A549 (cell line): ENCODE results near the gene CAPN8. TPM values are rescaled to one million over a fixed set of nuclear protein-coding genes. Genes with fewer than 3 reads are reported as not detected.

Experiments
- ATAC-seq, 2 experiments: fragments of 200-7000 bp in 1 of 2; fragments of >200 bp in 1 of 2; cut with Nextera tagmentation in 1 of 2; cut with Tn5 transposase in 1 of 2; 3 replicates each; pipeline versions ENCODE4 v1.8.0 to v1.9.1; 2018 to 2020; ENCODE audit warnings: mild to moderate bottlenecking in 1 of 2, moderate library complexity in 1 of 2
- CTCF ChIA-PET: fragments of 300-600 bp; sonication (Branson Sonifier 250); formaldehyde crosslinking; extraction: SDS; loops from one replicate; lab custom pipeline; 2021; ENCODE audit warnings: antibody characterized with exemption, inconsistent platforms; lab: Yijun Ruan, JAX
- POLR2A ChIA-PET: fragments of 350-600 bp; formaldehyde crosslinking; extraction: SDS; loops from one replicate; lab custom pipeline; 2021; ENCODE audit warnings: antibody characterized with exemption, inconsistent platforms; lab: Yijun Ruan, JAX
- DNase-seq, 2 experiments: peaks; one replicate each; pipeline versions ENCODE4 v3.0.0 to v3.0.0-alpha.2; 2011 to 2016; ENCODE audit warnings: low read depth in 1 of 2, low spot score in 1 of 2
- FAIRE-seq: peaks from 2 replicates; lab custom pipeline; 2011; peaks lifted over from hg19 to GRCh38; lab: Jason Lieb, UNC
- H3K27ac ChIP-seq, 2 experiments: fragments of >200 bp; sonication (Bioruptor Twin); formaldehyde crosslinking; 3 replicates each; pipeline ENCODE4 v1.5.1; 2016 to 2017
- H3K4me1 ChIP-seq: fragments of >200 bp; sonication (Bioruptor Twin); formaldehyde crosslinking; 3 replicates; pipeline ENCODE4 v1.6.1; 2016
- H3K4me2 ChIP-seq: fragments of >200 bp; sonication (Bioruptor Twin); formaldehyde crosslinking; 3 replicates; pipeline ENCODE4 v1.6.1; 2016
- H3K4me3 ChIP-seq: fragments of >200 bp; sonication (Bioruptor Twin); formaldehyde crosslinking; 3 replicates; pipeline ENCODE4 v1.5.1; 2016
- H3K9me3 ChIP-seq: fragments of >200 bp; sonication (Bioruptor Twin); formaldehyde crosslinking; 3 replicates; pipeline ENCODE4 v1.6.1; 2016
- CBX8 ChIP-seq: fragments of 200-600 bp; sonication (generic); IDR thresholded peaks from 2 replicates; pipeline ENCODE4 v1.6.1; 2016
- CHD2 ChIP-seq: fragments of 150-350 bp; IDR thresholded peaks from 2 replicates; pipeline ENCODE4 v1.6.1; 2014; ENCODE audit warnings: low read length; ENCODE audit not compliant: partially characterized antibody
- CHD4 ChIP-seq: fragments of 200-600 bp; sonication (generic); IDR thresholded peaks from 2 replicates; pipeline ENCODE4 v1.6.1; 2016; ENCODE audit warnings: antibody characterized with exemption, mild to moderate bottlenecking, borderline replicate concordance
- EHF ChIP-seq: fragments of 250-450 bp; sonication (Bioruptor Pico); IDR thresholded peaks from 2 replicates; pipeline ENCODE4 v1.5.0; 2020; ENCODE audit warnings: mild to moderate bottlenecking
- EHMT2 ChIP-seq: fragments of 200-600 bp; sonication (generic); IDR thresholded peaks from 2 replicates; pipeline ENCODE4 v1.6.1; 2016; ENCODE audit warnings: antibody characterized with exemption, low read depth, mild to moderate bottlenecking, moderate library complexity
- HEYL ChIP-seq: fragments of 250-450 bp; sonication (Bioruptor Pico); IDR thresholded peaks from 2 replicates; pipeline ENCODE4 v1.8.0; 2021; ENCODE audit warnings: mild to moderate bottlenecking, moderate library complexity
- HOXA7 ChIP-seq: fragments of 250-450 bp; sonication (Bioruptor Pico); IDR thresholded peaks from 2 replicates; pipeline ENCODE4 v1.5.0; 2020; ENCODE audit warnings: mild to moderate bottlenecking, moderate library complexity
- HOXB5 ChIP-seq: fragments of 250-450 bp; sonication (Bioruptor Pico); IDR thresholded peaks from 2 replicates; pipeline ENCODE4 v1.5.0; 2020; ENCODE audit warnings: mild to moderate bottlenecking, moderate library complexity
- JUN ChIP-seq, 2 experiments: fragments of >200 bp; sonication (Bioruptor Twin); formaldehyde crosslinking; IDR thresholded peaks; 2 replicates in 1 of 2; 3 replicates in 1 of 2; pipeline ENCODE4 v1.6.1; 2016 to 2017
- KDM1A ChIP-seq: fragments of 200-600 bp; sonication (generic); IDR thresholded peaks from 2 replicates; pipeline ENCODE4 v1.6.1; 2016; ENCODE audit warnings: low read depth, mild to moderate bottlenecking
- KDM5A ChIP-seq: fragments of 200-600 bp; sonication (generic); IDR thresholded peaks from 2 replicates; pipeline ENCODE4 v1.6.1; 2016; ENCODE audit warnings: antibody characterized with exemption, mild to moderate bottlenecking
- MYC ChIP-seq: IDR thresholded peaks from 2 replicates; pipeline ENCODE4 v1.6.1; 2012; ENCODE audit warnings: mild to moderate bottlenecking, inconsistent platforms, low read length, improper control_type of control experiment, borderline replicate concordance
- NPAS2 ChIP-seq: fragments of 250-450 bp; sonication (Bioruptor Pico); IDR thresholded peaks from 2 replicates; pipeline ENCODE4 v1.8.0; 2022; ENCODE audit warnings: mild to moderate bottlenecking, moderate library complexity, borderline replicate concordance
- NR3C1 ChIP-seq: fragments of >200 bp; sonication (Bioruptor Twin); formaldehyde crosslinking; IDR thresholded peaks from 3 replicates; pipeline ENCODE4 v1.6.1; 2017
- PHF8 ChIP-seq: fragments of 200-600 bp; sonication (generic); IDR thresholded peaks from 2 replicates; pipeline ENCODE4 v1.6.1; 2016; ENCODE audit warnings: low read depth, mild to moderate bottlenecking, antibody characterized with exemption, moderate library complexity, borderline replicate concordance
- POLR2A ChIP-seq: IDR thresholded peaks from 2 replicates; pipeline ENCODE4 v1.6.1; 2012; ENCODE audit warnings: mild to moderate bottlenecking, low read length
- RAD21 ChIP-seq, 2 experiments: fragments of >200 bp in 1 of 2; sonication (Bioruptor Twin) in 1 of 2; formaldehyde crosslinking in 1 of 2; IDR thresholded peaks in 1 of 2; conservative IDR thresholded peaks in 1 of 2; 2 replicates in 1 of 2; 3 replicates in 1 of 2; pipeline ENCODE4 v1.6.1; 2012 to 2018; ENCODE audit warnings: inconsistent platforms in 1 of 2
- RARB ChIP-seq: fragments of 250-450 bp; sonication (Bioruptor Pico); IDR thresholded peaks from 2 replicates; pipeline ENCODE4 v1.8.0; 2021; ENCODE audit warnings: mild to moderate bottlenecking, moderate library complexity
- RNF2 ChIP-seq: fragments of 200-600 bp; sonication (generic); IDR thresholded peaks from 2 replicates; pipeline ENCODE4 v1.6.1; 2016; ENCODE audit warnings: low read depth, mild to moderate bottlenecking, antibody characterized with exemption, moderate library complexity, borderline replicate concordance
- TFCP2L1 ChIP-seq: fragments of 250-450 bp; sonication (Bioruptor Pico); IDR thresholded peaks from 2 replicates; pipeline ENCODE4 v1.5.0; 2021; ENCODE audit warnings: mild to moderate bottlenecking
- TP53 ChIP-seq: fragments of 250-450 bp; sonication (Bioruptor Pico); IDR thresholded peaks from 2 replicates; pipeline ENCODE4 v1.5.0; 2021; ENCODE audit warnings: mild to moderate bottlenecking, moderate library complexity
- ZC3H11A ChIP-seq: fragments of 450-650 bp; IDR thresholded peaks from 2 replicates; pipeline ENCODE4 v1.6.1; 2014; ENCODE audit warnings: antibody characterized with exemption, mild to moderate bottlenecking
- ZFP36 ChIP-seq: fragments of 450-650 bp; IDR thresholded peaks from 2 replicates; pipeline ENCODE4 v1.6.1; 2014; ENCODE audit warnings: borderline replicate concordance; ENCODE audit not compliant: partially characterized antibody
- ZSCAN20 ChIP-seq: fragments of 250-450 bp; sonication (Bioruptor Pico); IDR thresholded peaks from 2 replicates; pipeline ENCODE4 v1.8.0; 2022; ENCODE audit warnings: mild to moderate bottlenecking, moderate library complexity
- WGBS: methylation state at CpG from one replicate; pipeline ENCODE4 v1.1.6; 2017; ENCODE audit errors: missing lambda C conversion rate; 5-methylcytosine and 5-hydroxymethylcytosine counted together
- polyA plus RNA-seq, 4 experiments: library from polyadenylated mRNA; depleted of rRNA in 3 of 4; stranded (reverse); fragments of >200 nt; fragmentation: RNase III in 1 of 4; extraction: RNeasy Plus Mini Kit Qiagen cat#74134 plus additional on column Dnase treatment in 1 of 4; gene quantifications; 2 replicates in 3 of 4; 3 replicates in 1 of 4; pipeline ENCODE4 v1.2.3, GENCODE V29; 2011 to 2017
- TF ChIP-seq, protein P1 (sequence below): fragments of >200 bp; sonication (Bioruptor Twin); formaldehyde crosslinking; IDR thresholded peaks from 2 replicates; pipeline ENCODE4 v1.6.1; 2016
- TF ChIP-seq, protein P2 (sequence below): fragments of >200 bp; sonication (Bioruptor Twin); formaldehyde crosslinking; IDR thresholded peaks from 3 replicates; pipeline ENCODE4 v1.5.1; 2016
- TF ChIP-seq, protein P3 (sequence below): fragments of 250-450 bp; sonication (Bioruptor Pico); IDR thresholded peaks from 2 replicates; pipeline ENCODE4 v1.5.0; 2021; ENCODE audit warnings: mild to moderate bottlenecking, moderate library complexity, borderline replicate concordance
- TF ChIP-seq, protein P4 (sequence below): fragments of 450-650 bp; IDR thresholded peaks from 2 replicates; pipeline ENCODE4 v1.6.1; 2014; ENCODE audit warnings: antibody characterized with exemption
- TF ChIP-seq, protein P5 (sequence below): IDR thresholded peaks from 2 replicates; pipeline ENCODE4 v1.6.1; 2012

Gene CAPN8
- polyA plus RNA-seq, 2 of the 4 experiments (the other 2 are of a cell fraction) = 0.39 to 1.5 TPM

DNA sequence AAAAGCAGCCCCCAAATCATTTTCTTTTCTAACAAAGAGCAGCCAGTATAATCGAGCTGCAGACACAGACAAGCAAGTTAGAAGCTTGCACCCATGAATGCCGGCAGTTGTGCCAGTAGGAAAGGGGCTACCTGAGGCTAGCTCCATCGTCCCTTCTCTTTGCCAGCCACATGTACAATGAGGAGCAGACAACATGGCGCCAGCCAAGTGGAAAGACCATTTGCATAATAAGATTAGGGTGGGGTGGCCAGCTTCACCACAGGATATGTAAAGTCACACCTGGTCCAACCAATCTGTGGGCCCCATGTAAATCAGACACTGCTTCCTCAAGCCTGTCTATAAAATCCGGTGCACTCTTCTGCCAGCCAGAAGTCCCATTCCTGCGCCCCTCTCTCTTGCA is 168.6 kb downstream of the CAPN8 start:
- ATAC-seq (no peak), DNase-seq (no peak), FAIRE-seq (no peak)
- Histone ChIP-seq H3K4me3 (no peak overlapping the region), H3K9me3 (no peaks in the 10 kb centered on the region), H3K4me1 (peaks cover 10% of the 10 kb centered on the region; the same call in 2 of the 3 replicates), H3K27ac (no peak overlapping the region), H3K4me2 (no peak overlapping the region)
- CTCF ChIA-PET = no interaction called here
- TF ChIP-seq ZFP36 (no peak), HEYL (CRISPR knock-in tag) (no peak), NR3C1 (no peak), HOXB5 (CRISPR knock-in tag) (no peak), KDM1A (no peak), HOXA7 (no peak), PHF8 (no peak), MYC (no peak), JUN (IDR thresholded peaks at IDR 0.05) (no peak), TFCP2L1 (CRISPR knock-in tag) (no peak), EHF (no peak), CBX8 (no peak), EHMT2 (no peak), POLR2A (no peak), RNF2 (no peak)
- TF ChIP-seq, protein P1, sequence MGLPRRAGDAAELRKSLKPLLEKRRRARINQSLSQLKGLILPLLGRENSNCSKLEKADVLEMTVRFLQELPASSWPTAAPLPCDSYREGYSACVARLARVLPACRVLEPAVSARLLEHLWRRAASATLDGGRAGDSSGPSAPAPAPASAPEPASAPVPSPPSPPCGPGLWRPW = no peak
- TF ChIP-seq, protein P2, sequence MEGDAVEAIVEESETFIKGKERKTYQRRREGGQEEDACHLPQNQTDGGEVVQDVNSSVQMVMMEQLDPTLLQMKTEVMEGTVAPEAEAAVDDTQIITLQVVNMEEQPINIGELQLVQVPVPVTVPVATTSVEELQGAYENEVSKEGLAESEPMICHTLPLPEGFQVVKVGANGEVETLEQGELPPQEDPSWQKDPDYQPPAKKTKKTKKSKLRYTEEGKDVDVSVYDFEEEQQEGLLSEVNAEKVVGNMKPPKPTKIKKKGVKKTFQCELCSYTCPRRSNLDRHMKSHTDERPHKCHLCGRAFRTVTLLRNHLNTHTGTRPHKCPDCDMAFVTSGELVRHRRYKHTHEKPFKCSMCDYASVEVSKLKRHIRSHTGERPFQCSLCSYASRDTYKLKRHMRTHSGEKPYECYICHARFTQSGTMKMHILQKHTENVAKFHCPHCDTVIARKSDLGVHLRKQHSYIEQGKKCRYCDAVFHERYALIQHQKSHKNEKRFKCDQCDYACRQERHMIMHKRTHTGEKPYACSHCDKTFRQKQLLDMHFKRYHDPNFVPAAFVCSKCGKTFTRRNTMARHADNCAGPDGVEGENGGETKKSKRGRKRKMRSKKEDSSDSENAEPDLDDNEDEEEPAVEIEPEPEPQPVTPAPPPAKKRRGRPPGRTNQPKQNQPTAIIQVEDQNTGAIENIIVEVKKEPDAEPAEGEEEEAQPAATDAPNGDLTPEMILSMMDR = no peak
- TF ChIP-seq, protein P3, sequence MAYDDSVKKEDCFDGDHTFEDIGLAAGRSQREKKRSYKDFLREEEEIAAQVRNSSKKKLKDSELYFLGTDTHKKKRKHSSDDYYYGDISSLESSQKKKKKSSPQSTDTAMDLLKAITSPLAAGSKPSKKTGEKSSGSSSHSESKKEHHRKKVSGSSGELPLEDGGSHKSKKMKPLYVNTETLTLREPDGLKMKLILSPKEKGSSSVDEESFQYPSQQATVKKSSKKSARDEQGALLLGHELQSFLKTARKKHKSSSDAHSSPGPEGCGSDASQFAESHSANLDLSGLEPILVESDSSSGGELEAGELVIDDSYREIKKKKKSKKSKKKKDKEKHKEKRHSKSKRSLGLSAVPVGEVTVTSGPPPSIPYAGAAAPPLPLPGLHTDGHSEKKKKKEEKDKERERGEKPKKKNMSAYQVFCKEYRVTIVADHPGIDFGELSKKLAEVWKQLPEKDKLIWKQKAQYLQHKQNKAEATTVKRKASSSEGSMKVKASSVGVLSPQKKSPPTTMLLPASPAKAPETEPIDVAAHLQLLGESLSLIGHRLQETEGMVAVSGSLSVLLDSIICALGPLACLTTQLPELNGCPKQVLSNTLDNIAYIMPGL = no peak
- TF ChIP-seq, protein P4, sequence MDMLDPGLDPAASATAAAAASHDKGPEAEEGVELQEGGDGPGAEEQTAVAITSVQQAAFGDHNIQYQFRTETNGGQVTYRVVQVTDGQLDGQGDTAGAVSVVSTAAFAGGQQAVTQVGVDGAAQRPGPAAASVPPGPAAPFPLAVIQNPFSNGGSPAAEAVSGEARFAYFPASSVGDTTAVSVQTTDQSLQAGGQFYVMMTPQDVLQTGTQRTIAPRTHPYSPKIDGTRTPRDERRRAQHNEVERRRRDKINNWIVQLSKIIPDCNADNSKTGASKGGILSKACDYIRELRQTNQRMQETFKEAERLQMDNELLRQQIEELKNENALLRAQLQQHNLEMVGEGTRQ = no peak
- TF ChIP-seq, protein P5, sequence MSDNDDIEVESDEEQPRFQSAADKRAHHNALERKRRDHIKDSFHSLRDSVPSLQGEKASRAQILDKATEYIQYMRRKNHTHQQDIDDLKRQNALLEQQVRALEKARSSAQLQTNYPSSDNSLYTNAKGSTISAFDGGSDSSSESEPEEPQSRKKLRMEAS = no peak
- POLR2A ChIA-PET = no interaction called here
- WGBS = 52% methylated on average over 6 of the region's 6 CpGs

DNA sequence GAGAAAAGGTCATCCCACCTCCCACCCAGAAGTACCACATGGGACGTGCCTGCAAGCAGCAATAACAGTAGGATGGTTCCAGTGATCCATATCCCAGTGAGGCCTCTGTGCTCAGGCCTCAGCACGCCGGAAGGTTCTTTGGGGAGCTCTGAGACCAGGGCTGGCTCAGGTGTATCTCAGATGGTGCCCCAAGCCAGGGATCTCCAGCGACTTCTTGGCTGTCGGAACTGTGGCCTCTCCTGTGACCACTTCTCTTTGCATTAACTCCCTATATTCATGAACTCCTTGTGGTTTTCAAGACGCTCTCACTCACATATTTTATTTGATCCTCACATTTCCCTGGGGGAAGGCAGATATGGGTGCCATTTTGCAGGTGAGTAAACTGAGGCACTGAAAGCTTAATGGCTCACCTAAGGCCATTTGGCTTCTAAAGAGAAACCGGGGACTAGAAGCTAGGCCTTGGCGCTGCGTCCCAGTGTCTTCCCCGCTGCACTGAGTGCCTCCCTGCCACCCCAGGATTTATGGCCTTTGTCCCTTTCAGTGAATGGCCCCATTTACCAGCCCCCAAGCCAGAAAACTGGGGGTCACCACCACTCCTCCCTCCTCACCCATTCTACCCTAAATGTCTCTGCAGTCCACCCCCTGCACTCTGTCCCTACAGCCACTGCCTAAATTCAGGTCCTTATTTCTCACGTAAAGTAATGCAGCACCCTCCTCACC is 170.4 kb downstream of the CAPN8 start:
- ChIA-PET CTCF (interaction anchor here (0.6 to 1.3 kb wide), 2 partner anchors 11 to 129 kb away, joined by 4 read pairs; no protein-coding TSS in a partner anchor), POLR2A (no interaction called here)
- ATAC-seq = no peak
- Histone ChIP-seq H3K27ac (no peak overlapping the region), H3K4me2 (no peak overlapping the region), H3K4me3 (no peak overlapping the region), H3K4me1 (no peaks in the 10 kb centered on the region; the same call in 2 of the 3 replicates), H3K9me3 (no peaks in the 10 kb centered on the region)
- TF ChIP-seq ZC3H11A = no peak
- no peak for TF ChIP-seq CHD2
- TF ChIP-seq RARB (CRISPR knock-in tag) = no peak
- no peak for TF ChIP-seq HOXB5 (CRISPR knock-in tag)
- TF ChIP-seq HOXA7 = no peak
- TF ChIP-seq TP53 (CRISPR knock-in tag) = no peak
- TF ChIP-seq MYC = no peak
- TF ChIP-seq NPAS2 (CRISPR knock-in tag) = no peak
- TF ChIP-seq KDM5A = no peak
- TF ChIP-seq RAD21 (conservative IDR thresholded peaks at IDR 0.05 in 1 of 2, IDR thresholded peaks at IDR 0.05 in 1 of 2) = no peak
- TF ChIP-seq NR3C1 = no peak
- TF ChIP-seq HEYL (CRISPR knock-in tag) = no peak
- TF ChIP-seq RNF2 = no peak
- TF ChIP-seq CHD4 = no peak
- TF ChIP-seq, protein P5 = no peak
- TF ChIP-seq EHF = no peak
- no peak for TF ChIP-seq ZSCAN20 (CRISPR knock-in tag)
- DNase-seq = no peak
- 82% methylated on average over 11 of the region's 11 CpGs for WGBS
- no peak for FAIRE-seq
